MM.1S (cell line): ENCODE data around the gene ATG10.

Experiments used
- EZH2 ChIP-seq: fragments of 300-600 bp; sonication (generic); optimal IDR thresholded peaks from 2 replicates; pipeline ENCODE3; 2017; ENCODE audit warnings: low read depth, mild to moderate bottlenecking, antibody characterized with exemption, low read length, mixed read lengths
- EZH2phosphoT487 ChIP-seq: fragments of 300-600 bp; sonication (generic); IDR thresholded peaks from 2 replicates; pipeline ENCODE4 v1.6.1; 2018; ENCODE audit warnings: antibody characterized with exemption, low read length
- TF ChIP-seq, protein P1 (sequence below): fragments of 300-600 bp; sonication (generic); IDR thresholded peaks from 2 replicates; pipeline ENCODE4 v1.5.1; 2016; ENCODE audit warnings: antibody characterized with exemption, low read length, mixed read lengths

- TF ChIP-seq, protein P1, sequence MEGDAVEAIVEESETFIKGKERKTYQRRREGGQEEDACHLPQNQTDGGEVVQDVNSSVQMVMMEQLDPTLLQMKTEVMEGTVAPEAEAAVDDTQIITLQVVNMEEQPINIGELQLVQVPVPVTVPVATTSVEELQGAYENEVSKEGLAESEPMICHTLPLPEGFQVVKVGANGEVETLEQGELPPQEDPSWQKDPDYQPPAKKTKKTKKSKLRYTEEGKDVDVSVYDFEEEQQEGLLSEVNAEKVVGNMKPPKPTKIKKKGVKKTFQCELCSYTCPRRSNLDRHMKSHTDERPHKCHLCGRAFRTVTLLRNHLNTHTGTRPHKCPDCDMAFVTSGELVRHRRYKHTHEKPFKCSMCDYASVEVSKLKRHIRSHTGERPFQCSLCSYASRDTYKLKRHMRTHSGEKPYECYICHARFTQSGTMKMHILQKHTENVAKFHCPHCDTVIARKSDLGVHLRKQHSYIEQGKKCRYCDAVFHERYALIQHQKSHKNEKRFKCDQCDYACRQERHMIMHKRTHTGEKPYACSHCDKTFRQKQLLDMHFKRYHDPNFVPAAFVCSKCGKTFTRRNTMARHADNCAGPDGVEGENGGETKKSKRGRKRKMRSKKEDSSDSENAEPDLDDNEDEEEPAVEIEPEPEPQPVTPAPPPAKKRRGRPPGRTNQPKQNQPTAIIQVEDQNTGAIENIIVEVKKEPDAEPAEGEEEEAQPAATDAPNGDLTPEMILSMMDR = no peak
- TF ChIP-seq EZH2phosphoT487 (no peak), EZH2 (no peak)
These were observed 318.2 kb downstream of the ATG10 start for GRCh38 chr5:82290005-82290404.
